IPS-11a (cell line): ENCODE data around the gene APOA1.
"Not testable (repeated sequence)": the region's sequence is repeated elsewhere in the genome, so short reads cannot be mapped to it uniquely, and the experiment has no call there.

Experiments used
- H3K4me3 ChIP-seq: one replicate; pipeline ENCODE4 v1.5.1; 2013; ENCODE audit warnings: low read depth, low read length, control low read depth

Gene APOA1

DNA sequence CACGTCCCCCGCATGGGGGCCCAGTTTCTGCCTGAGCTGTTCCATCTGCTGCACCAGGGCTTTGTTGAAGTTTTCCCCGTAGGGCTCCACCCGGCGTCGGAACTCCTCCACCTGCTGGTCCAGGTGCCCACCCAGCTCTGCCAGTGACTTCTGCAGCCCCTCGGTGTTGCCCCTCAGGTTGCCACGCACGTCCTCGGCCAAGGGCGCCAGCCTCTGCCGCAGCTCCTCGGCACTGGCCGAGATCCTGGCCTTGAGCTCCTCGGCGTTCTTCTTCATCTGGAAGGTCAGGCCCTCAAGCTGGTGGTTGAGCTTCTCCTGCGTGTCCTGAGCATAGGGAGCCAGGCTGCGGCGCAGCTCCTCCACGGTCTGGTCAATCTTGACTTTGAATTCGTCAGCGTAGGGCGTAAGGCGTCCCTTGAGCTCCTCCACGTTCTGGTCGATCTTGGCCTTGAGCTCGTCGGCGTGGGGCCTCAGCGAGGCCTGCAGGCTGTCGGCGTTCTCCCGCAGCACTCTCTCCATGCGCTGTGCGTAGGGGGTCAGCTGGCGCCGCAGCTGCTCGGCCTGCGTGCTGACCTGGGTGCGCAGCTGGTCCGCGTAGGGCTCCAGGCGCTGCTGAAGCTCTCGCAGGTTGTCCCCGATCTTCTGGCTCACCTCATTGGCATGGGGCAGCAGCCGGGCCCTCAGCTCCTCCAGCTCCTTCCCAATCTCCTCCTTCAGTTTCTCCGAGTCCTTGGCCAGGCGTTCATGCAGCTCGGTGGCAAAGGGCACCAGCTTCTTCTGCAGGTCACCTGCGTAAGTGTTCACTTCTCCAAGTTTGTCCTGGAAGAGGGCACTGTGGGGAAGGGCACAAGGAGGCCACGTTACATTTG lies 16.1 kb downstream of the APOA1 start:
- H3K4me3 ChIP-seq, result no peak overlapping the region

DNA sequence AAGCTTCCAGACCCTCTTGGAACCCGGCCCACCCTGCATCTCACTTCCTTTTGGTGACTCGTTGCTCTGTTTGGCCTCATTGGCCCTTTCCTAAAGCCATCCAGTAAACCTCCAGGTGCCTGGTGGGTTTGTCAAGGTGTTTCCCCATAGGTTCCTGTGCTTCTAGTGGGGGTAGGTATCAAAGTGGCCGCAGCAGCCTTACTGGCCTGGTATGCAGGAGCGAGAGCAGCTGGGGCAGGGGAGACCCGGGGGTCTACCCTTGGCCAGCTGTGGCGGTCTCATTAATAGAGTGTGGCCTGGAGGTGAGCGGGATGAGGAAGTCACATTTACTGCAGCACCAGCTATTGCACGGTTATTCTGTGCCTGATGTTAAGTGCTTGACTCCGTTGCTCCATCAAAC lies 18.4 kb downstream of the APOA1 start:
- no peak overlapping the region for H3K4me3 ChIP-seq

DNA sequence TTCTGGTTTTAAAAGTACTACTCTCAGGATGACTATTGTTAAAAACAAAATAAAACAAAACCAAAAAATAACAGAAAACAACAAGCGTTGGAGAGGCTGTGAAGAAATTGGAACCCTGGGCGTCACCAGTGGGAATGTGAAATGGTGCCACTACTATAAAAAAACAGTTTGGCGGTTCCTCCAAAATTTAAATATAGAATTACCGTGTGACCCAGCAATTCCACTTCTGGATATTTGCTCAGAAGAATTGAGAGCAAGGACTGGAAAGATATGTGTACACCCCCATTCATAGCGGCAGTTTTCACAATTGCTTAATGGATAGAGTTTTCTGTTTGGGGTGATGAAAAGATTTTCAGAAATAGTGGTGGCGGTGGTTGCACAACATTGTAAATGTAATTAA lies 22.9 kb downstream of the APOA1 start:
- H3K4me3 ChIP-seq, result no peak overlapping the region

DNA sequence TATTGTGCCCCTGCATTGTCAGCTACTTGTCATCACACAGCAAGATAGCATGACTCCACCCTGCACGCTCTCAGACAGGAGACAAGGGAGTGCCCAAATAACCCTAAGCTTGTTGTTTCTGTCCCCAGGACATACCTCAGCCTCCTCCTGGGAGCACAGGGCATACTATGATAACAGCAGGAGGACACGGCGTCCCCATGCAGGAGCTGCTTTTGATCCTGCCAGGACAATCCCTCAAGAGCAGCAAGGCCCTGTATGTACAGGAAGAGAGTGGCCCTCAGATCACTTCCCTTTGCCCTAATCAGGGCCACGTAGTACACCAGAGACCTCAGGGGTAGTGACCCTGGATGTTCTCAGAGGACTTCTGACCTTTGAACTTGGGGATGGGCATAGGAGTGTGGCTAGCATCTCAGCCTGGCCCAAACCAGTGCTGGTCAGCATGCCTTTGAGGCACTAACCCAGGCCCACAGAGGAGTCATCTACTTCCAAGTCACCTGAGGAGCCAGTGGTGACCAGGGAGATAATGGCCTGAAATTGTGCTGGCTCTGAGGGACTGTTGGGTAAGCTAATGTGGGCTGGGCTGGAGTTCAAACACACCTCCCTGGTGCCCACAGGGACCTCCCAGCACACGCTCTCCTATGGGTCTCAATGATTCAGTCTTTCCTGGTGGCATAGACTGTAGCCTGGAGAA lies 23.5 kb downstream of the APOA1 start:
- no peak overlapping the region for H3K4me3 ChIP-seq

DNA sequence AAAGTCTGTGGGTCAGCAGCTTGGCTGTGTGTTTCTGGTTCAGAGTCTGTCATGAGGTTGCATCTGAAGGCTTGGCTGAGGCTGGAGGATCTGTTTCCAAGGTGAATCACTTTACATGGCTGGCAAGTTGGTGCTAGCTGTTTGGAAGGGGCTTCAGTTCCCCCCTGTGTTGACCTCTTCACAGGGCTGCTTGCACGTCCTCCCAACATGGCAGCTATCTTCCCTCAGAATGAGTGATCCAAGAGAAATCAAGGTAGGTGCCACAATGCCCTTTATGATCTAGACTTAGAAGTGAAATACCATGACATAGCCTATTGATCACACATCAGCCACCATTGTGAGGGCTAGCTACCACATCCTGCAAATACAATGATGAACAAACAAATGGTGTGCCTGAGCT lies 24.3 kb downstream of the APOA1 start:
- no peak overlapping the region for H3K4me3 ChIP-seq

DNA sequence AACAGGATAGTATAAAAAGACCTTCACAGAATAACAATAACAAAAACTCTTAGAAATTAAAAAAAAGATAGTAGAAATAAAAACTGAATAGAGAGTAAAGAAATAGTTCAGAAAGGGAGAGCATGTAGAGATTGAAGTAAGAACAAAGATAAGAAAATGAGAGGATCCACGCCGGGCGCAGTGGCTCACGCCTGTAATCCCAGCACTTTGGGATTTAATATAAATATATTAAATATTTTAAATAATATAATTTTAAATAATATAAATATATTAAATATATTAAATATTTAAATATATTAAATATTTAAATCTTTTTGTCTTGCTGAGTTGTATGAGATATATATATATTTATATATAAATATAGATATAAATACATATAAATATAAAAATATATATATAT lies 25.3 kb downstream of the APOA1 start:
- no peak overlapping the region for H3K4me3 ChIP-seq

DNA sequence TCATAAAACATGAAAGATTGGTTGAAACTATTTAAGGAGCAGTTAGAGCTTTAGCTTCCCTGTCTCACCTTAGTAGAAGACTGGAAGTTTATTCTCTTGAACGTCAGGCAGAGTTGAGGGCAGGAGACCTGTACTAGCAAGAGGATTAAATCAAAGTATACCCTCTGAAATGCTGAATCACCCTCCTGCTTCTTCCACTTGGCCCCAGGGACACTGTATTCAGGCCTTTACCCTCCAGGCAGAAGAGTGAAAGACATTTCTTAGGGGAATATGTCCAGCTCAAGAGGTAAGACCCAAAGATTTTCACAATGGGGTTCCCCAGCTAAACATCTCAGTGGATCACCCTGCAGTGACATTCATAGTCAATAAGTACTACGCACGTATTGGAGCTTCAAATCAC lies 26.2 kb downstream of the APOA1 start:
- H3K4me3 ChIP-seq, result no peak overlapping the region

DNA sequence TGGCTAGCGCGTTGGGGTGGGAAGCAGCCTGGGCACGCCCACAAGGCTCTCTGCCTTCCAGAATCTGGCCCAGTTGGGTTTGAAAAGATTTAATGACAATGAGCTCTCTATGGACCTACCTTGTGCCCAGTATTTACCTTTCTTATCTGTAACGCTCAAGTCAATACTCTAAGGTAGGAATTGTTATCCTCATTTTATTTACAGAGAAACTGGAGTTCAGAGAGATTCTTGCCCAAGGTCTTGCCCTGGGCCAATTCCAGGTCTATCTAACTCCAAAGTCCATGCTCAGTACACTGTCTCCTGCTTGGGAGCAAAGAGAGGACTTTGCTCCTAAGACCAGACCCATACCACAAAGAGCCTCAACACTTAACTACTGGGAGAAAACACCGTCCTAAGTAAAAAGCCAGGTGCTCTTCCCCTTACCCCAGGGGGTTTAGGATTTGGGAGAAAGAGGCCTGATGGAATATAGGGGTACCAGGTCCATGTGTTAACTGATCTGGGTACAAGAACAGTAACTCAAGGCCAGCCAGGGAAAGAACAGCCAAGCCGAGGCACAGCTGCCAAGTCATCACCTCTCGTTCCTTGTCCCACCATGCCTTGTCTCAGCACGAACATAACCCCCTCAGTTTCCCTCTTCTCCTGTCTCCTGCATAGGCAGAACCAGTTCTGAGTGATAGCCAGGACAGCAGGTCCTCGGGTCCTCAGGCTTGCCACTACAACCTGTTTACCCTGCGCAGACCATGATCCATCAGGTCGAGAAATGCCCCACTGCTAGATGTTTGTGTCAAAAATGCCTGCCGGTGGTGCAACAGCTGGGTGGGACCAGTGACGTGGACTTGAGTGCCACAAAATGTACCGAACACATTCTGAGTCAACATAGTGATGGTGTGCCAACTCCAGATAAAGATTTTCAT lies 28.9 kb downstream of the APOA1 start:
- no peak overlapping the region for H3K4me3 ChIP-seq

DNA sequence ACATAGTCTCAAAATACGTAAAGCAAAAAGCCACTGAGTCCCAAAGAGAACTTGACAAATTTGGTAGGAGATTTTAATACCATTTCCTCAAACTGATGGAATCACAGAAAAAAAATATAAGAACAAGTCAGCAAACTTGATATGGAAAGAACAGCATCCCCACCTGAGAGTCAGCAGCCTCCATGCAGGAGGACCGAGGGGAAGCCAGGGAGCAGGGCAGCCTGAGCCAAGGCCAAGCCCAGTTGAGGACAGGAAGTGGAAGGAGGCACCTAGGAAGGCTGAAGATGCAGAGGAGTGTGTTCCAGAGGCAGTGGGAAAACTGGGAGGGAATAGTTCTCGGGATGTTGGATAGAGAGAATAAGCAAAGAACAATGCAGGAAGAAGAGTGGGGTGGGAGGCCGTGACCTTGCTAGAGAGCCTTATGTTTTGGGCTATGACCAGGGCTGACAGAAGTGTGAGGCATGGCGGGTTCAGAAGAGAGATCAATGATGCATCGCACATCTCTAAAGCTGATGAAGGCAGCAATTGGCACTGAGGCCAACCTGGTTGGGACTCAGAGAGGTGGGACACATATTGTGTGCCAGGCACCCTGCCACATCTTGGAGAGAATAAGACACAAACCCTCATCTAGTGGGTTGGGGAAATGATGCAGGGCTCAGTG lies 29.7 kb downstream of the APOA1 start:
- no peak overlapping the region for H3K4me3 ChIP-seq

DNA sequence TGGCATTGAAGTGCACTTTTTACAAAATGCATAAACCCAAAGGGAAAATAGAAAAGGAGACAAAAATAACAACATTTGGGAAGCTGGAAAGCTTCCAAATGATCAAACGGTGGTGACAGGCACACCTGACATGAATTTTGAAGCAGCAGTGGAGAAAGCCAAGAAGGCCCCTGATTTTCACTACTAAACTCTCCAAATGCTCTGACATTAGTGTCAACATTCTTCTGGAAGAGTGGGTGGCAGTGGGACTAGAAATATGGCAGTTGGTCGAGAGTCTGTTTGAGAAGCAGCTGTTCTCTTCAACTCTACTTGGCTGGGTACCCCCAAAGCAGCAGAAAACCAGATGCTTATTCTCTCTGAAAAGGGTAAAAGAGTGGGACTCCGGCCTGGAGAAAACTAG lies 33.4 kb downstream of the APOA1 start:
- H3K4me3 ChIP-seq, result no peak overlapping the region

DNA sequence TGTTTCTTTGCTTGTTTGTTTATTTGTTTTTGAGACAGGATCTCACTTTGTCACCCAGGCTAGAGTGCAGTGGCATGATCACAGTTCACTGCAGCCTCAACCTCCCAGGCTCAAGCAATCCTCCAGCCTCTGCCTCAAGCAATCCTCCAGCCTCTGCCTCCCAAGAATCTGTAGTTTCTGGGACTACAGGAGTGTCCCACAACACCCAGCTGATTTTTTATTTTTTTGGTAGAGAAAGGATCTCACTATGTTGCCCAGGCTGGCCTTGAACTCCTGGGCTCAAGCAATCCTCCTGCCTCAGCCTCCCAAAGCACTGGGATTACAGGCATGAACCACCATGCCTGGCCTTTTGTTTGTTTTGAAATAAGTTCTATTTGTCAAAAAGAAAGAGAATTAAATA lies 35.8 kb downstream of the APOA1 start:
- not testable (repeated sequence) for H3K4me3 ChIP-seq

DNA sequence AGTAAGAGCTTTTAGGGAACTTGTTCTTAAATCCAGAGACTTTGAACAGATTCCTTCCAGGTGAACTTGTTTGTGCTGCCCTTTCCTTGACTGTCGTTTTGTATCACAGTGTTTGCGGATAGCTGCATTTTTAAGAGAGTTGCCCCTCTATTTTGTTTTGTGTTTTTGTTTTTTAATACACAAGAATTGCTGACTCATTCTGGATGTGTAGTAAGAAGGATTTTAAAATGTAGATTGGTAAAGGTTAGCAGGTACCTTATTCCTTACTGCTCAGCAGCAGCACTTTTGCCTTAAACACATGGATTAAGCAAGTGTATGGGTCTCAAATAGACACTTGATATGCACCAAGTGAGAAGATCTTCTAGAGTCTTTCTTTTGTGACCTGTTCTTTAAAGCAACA lies 36.8 kb downstream of the APOA1 start:
- H3K4me3 ChIP-seq, result no peak overlapping the region

DNA sequence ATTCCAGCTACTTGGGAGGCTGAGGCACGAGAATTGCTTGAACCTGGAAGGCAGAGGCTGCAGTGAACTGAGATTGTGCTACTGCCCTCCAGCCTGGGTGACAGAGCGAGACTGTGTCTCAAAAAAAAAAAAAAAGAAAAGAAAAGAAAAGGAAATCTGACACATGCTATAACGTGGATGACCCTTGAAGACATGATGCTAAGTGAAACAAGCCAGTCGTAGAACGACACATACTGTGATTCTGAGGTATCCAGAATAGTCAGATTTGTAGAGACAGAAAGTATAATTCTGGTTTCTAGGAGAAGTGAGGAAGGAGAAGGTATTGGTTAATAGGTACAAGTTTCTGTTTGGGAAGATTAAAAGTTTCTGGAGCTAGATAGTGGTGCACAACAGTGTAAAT lies 39.1 kb downstream of the APOA1 start:
- no peak overlapping the region for H3K4me3 ChIP-seq

DNA sequence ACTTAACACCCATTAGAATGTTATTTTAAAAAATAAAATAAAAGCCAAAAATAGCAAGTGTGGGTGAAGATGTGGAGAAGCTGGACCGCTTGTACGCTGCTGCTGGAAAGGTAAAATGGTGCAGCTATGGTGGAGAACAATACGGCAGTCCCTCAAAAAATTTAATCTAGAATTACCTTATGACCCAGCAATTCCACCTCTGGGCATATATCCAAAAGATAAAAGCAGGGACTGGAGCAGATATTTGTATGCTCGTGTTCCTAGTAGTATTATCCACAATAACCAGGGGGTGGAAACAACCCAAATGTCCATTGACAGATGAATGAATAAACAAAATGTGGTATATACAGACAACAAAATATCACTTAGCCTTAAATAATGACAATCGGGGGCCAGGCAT lies 39.6 kb downstream of the APOA1 start:
- no peak overlapping the region for H3K4me3 ChIP-seq

DNA sequence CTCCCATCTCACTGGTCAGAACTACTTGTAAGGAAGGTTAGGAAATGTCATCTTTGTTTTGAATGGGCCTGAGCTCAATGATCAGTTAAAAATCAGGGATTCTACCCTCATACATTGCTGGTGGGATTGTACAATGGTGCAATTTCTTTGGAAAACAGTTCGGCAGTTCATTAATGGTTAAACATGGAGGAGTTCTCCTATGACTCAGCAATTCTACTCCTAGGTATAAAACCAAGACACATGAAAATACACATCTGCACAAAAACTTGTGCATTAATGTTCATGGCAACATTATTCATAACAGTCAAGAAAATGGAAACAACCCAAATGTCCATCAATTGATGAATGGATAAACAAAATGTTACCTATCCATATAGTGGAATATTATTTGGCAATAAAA lies 40.9 kb downstream of the APOA1 start:
- no peak overlapping the region for H3K4me3 ChIP-seq

DNA sequence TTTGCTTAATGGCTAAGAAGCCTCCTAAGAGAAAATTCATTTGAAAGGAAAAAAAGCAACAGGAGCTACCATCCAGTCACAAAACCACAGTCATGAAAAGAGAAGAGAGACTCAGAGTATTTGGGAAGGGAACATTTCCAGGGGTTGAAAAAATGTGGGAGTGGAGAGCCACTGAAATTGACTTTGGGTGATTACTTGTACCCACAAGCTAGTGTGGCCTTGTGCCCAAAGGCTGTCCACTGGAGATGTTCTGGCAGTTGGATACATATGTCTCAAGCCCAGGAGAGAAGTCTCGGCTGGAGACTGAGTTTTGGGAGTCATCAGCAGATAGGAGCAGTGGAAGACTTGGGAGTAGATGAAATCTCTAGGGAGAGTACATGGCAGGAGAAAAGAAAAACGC lies 42.6 kb downstream of the APOA1 start:
- H3K4me3 ChIP-seq, result no peak overlapping the region

DNA sequence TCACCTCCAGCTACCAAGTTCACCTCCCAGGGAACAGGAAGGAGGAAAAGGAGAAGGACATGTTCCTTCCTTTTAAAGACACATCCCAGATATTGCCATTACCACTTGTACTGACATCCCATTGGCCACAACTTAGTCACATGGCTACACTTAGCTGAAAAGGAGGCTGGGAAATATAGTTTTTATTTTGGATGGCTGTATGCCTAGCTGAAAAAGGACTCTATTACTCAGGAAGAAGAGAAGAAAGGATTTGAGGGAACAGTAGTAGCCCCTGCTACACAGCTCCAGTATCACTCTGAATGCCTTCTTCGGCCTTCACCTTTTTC lies 43.7 kb downstream of the APOA1 start:
- no peak overlapping the region for H3K4me3 ChIP-seq

DNA sequence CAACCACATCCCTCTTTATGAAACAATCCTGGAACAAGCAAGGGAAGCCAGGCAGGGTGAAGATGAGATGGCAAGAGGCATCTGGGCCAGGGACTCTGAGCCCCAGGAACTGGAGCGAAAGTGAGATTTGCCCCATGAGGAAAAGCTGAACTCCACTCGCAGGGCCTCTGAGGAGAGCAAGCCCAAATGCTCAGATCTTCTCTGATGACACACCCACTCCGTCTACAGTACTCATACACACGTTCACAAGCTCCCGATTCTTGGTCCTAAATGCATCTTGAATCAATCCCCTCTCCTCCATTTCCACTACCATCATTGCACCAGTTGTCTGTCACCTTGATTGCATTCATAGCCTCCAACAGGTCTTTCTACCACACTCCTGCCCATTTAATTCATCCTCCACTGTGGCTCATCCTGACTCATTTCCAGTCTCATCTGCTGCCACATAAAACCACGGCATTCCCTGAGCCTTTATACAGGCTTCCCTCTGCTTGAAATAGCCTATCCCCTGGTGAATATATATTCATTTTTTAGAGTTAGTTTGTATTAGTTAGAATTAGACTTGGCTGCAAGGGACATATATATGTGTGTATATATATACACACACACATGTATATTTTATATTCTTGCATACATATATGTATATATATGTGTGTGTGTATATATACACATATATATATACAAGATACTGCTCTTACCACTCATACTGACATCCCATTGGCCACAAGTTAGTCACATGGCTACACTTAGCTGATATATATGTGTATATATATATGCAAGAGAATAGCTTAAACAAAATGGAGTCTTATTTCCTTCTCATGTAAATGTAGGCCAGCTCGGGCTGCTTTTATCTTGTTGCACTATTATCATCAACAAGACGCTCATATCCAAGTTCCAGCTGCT lies 44.3 kb downstream of the APOA1 start:
- no peak overlapping the region for H3K4me3 ChIP-seq

DNA sequence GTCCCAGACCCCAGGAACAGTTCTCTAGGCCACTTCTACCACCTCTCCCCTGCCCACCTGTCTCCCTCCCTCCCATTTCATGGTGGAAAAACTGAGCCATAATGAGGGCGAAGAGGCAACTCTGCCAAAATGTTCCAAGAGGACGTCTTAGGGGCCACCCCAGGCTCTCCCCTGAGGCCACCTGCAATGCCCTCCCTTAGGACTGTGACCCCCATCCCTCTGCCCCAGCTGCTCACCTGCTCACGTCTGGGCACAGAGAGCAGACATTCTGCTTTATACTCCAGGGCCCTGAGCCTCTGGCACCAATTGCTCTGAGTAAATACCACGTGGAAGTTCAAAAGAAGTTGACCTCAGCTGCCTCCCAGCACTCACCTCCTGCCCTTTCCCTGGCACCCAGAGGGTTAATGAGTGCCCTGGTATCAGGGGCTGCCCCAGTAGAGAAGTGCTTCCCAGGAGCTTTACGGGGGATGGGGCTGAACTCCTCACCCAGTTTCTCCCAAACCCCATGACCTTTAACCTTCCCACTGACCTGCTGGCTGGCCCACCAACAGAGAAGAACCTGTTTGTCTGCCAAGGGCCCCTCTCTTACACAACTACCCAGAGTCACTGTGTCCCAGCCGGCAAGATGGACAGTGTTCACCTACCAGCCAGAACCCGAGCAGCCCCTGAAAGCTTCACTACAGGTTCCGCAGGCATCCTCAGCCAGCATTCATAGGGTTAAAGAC lies 45.1 kb downstream of the APOA1 start:
- no peak overlapping the region for H3K4me3 ChIP-seq

DNA sequence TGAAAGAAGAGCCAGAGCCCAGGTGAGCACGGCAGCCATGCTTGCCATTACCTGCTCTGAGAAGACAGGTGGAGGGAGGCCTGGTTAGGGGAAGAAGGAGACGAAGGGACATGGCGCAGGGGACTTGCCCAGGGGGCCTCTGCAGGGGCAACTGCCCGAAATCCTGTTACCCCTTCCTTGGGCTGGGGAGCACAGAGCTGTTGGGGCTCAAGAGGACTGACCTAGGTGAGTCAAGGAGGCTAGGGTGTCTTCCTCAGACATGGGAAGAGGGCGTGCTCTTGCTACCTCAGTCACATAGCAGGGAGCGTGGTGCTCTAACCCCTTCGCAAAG lies 45.6 kb downstream of the APOA1 start, which contains the start of gene APOA5:
APOA5 (minus strand) TSS at position 67 of the 331 bp plus-strand sequence; CDS start at position 48, 19 bp downstream.
- H3K4me3 ChIP-seq, result no peak within 1 kb of the TSS
